PC-9 (cell line): Measurements from ENCODE around the gene SBSN. TPM values are rescaled to one million over a fixed set of nuclear protein-coding genes. Genes with fewer than 3 reads are reported as not detected.

Source experiments
- BruUV-seq: library from RNA; stranded (reverse); fragments of 400-500 nt; replicated peaks from 2 replicates; lab custom pipeline; 2021; lab: Mats Ljungman, UMichigan
- CTCF ChIA-PET: fragments of 300-600 bp; sonication (Branson Sonifier 250); formaldehyde crosslinking; loops from one replicate; lab custom pipeline; 2022; ENCODE audit warnings: antibody characterized with exemption; lab: Charles Lee
- POLR2A ChIA-PET: fragments of 300-600 bp; sonication (Branson Sonifier 250); formaldehyde crosslinking; loops from one replicate; lab custom pipeline; 2022; ENCODE audit warnings: antibody characterized with exemption; ENCODE audit not compliant: unreplicated experiment; lab: Charles Lee
- DNase-seq, 2 experiments: peaks; one replicate each; pipeline versions ENCODE4 v3.0.0 to v3.0.0-alpha.2; 2015 to 2022; ENCODE audit warnings: mixed read lengths in 1 of 2
- H2AFZ ChIP-seq: fragments of 200-600 bp; sonication (generic); 2 replicates; pipeline ENCODE4 v1.8.1; 2017; ENCODE audit warnings: antibody characterized with exemption
- H3F3A ChIP-seq: fragments of 200-600 bp; sonication (generic); 2 replicates; pipeline ENCODE4 v1.8.1; 2017; ENCODE audit warnings: antibody characterized with exemption, mild to moderate bottlenecking, low read depth; ENCODE audit not compliant: insufficient read depth
- H3K27ac ChIP-seq: fragments of 200-600 bp; sonication (generic); 2 replicates; pipeline ENCODE4 v1.6.1; 2016; ENCODE audit warnings: mixed run types
- H3K27me3 ChIP-seq: fragments of 200-600 bp; sonication (generic); 2 replicates; pipeline ENCODE4 v1.6.1; 2016; ENCODE audit warnings: low read depth, mixed run types; ENCODE audit not compliant: insufficient read depth
- H3K36me3 ChIP-seq: fragments of 200-600 bp; sonication (generic); 2 replicates; pipeline ENCODE4 v1.6.1; 2016; ENCODE audit warnings: low read depth, mixed run types
- H3K4me1 ChIP-seq: fragments of 200-600 bp; sonication (generic); replicated peaks from 2 replicates; pipeline ENCODE4 v1.6.1; 2016; ENCODE audit warnings: mixed run types; ENCODE audit not compliant: insufficient read depth
- H3K4me2 ChIP-seq: fragments of 200-600 bp; sonication (generic); 2 replicates; pipeline ENCODE4 v1.6.1; 2017; ENCODE audit warnings: mixed run types
- H3K4me3 ChIP-seq: fragments of 200-600 bp; sonication (generic); 2 replicates; pipeline ENCODE4 v1.6.1; 2016; ENCODE audit warnings: mixed run types
- H3K79me2 ChIP-seq: fragments of 200-600 bp; sonication (generic); 2 replicates; pipeline ENCODE4 v1.6.1; 2017; ENCODE audit warnings: low read depth, mixed run types
- H3K9me2 ChIP-seq: fragments of 200-600 bp; sonication (generic); 2 replicates; pipeline ENCODE4 v1.8.1; 2017; ENCODE audit warnings: mild to moderate bottlenecking; ENCODE audit not compliant: insufficient read depth
- H3K9me3 ChIP-seq: fragments of 200-600 bp; sonication (generic); 2 replicates; pipeline ENCODE4 v1.8.1; 2016; ENCODE audit warnings: low read depth; ENCODE audit not compliant: insufficient read depth
- H4K20me1 ChIP-seq: fragments of 200-600 bp; sonication (generic); 2 replicates; pipeline ENCODE4 v1.8.1; 2017; ENCODE audit not compliant: insufficient read depth
- CTCF ChIP-seq: fragments of 200-600 bp; sonication (generic); conservative IDR thresholded peaks from 2 replicates; pipeline ENCODE4 v1.6.1; 2017; ENCODE audit warnings: mixed run types, antibody characterized with exemption, mild to moderate bottlenecking, moderate library complexity
- EZH2 ChIP-seq: fragments of 200-600 bp; sonication (generic); IDR thresholded peaks from 2 replicates; pipeline ENCODE4 v1.8.0; 2017; ENCODE audit warnings: antibody characterized with exemption, low read depth
- intact Hi-C: fragments of 100-400 bp; cut with micrococcal nuclease; formaldehyde crosslinking; loops from one replicate; pipeline ENCODE4 v1.10.0; 2022; ENCODE audit not compliant: unreplicated experiment
- total RNA-seq: library from RNA; stranded (reverse); gene quantifications from 2 replicates; pipeline ENCODE4 v1.2.3, GENCODE V29; 2021

Gene SBSN
- total RNA-seq, 1 experiment from 2014 or later = 0.76 TPM

- no peaks in the 10 kb centered on the region for H4K20me1 ChIP-seq
- no peaks in the 10 kb centered on the region for H3K9me3 ChIP-seq
- no peak overlapping the region for H3K4me2 ChIP-seq
- ChIA-PET CTCF (no interaction called here), POLR2A (no interaction called here)
- no peak overlapping the region for H3K27ac ChIP-seq
- no peak overlapping the region for H3K4me3 ChIP-seq
- TF ChIP-seq EZH2 (no peak), CTCF (no peak)
- H3K27me3 ChIP-seq = peaks cover 38% of the 10 kb centered on the region
- H2AFZ ChIP-seq = no peak overlapping the region
- H3F3A ChIP-seq = no peaks in the 10 kb centered on the region; the same call in 1 of the 2 replicates
- H3K4me1 ChIP-seq = no peaks in the 10 kb centered on the region
- intact Hi-C loops = no loop called here
- no peaks in the 10 kb centered on the region for H3K79me2 ChIP-seq
- no TSS peak for BruUV-seq
- DNase-seq = no peak
- no peaks in the 10 kb centered on the region for H3K36me3 ChIP-seq
- H3K9me2 ChIP-seq = no peaks in the 10 kb centered on the region
Measured at GRCh38 chr19:35560677-35561076, 32.6 kb upstream of the SBSN start.

GRCh38 chr19:35560271-35560670 is 32.2 kb upstream of the SBSN start:
- Histone ChIP-seq H2AFZ (no peak overlapping the region), H3K9me3 (no peaks in the 10 kb centered on the region), H3K4me3 (no peak overlapping the region), H4K20me1 (no peaks in the 10 kb centered on the region), H3K4me2 (no peak overlapping the region), H3K4me1 (no peaks in the 10 kb centered on the region), H3K27ac (no peak overlapping the region), H3F3A (no peaks in the 10 kb centered on the region; the same call in 1 of the 2 replicates), H3K36me3 (no peaks in the 10 kb centered on the region), H3K79me2 (no peaks in the 10 kb centered on the region), H3K9me2 (no peaks in the 10 kb centered on the region), H3K27me3 (peaks cover 38% of the 10 kb centered on the region)
- TF ChIP-seq CTCF = no peak
- TF ChIP-seq EZH2 = no peak
- no peak for DNase-seq
- ChIA-PET CTCF (no interaction called here), POLR2A (no interaction called here)
- intact Hi-C loops = no loop called here
- BruUV-seq = no TSS peak

GRCh38 chr19:35559781-35560180 is 31.7 kb upstream of the SBSN start:
- Histone ChIP-seq H3K27ac (no peak overlapping the region), H3K9me2 (no peaks in the 10 kb centered on the region), H3K4me3 (no peak overlapping the region), H3K79me2 (no peaks in the 10 kb centered on the region), H4K20me1 (no peaks in the 10 kb centered on the region), H3K4me2 (no peak overlapping the region), H3F3A (no peaks in the 10 kb centered on the region; the same call in 1 of the 2 replicates), H2AFZ (no peak overlapping the region), H3K4me1 (no peaks in the 10 kb centered on the region), H3K36me3 (no peaks in the 10 kb centered on the region), H3K9me3 (no peaks in the 10 kb centered on the region), H3K27me3 (peaks cover 38% of the 10 kb centered on the region)
- intact Hi-C loops = no loop called here
- CTCF ChIA-PET = no interaction called here
- POLR2A ChIA-PET = no interaction called here
- BruUV-seq = no TSS peak
- no peak for TF ChIP-seq EZH2
- no peak for TF ChIP-seq CTCF
- no peak for DNase-seq
